ENCODE data around the gene DPT. TPM values are rescaled to one million over a fixed set of nuclear protein-coding genes. Genes with fewer than 3 reads are reported as not detected.
A peak's percentile ranks its signal among the peaks of the same experiment; 100 is the strongest.

The DPT gene
- 0.05 and 0.32 TPM in 2 replicates for polyA plus RNA-seq (2012; rRNA removed)
- 0.27 and 0.38 TPM in 2 replicates for polyA plus RNA-seq (2012; cell fraction: cytosol; rRNA removed)
- polyA plus RNA-seq (2012; cell fraction: nucleus; rRNA removed) = 0.08 and 0.16 TPM in 2 replicates

GRCh38 chr1:168728473-168729404 lies at the start of gene DPT:
TSS of gene DPT (minus strand) at chr1:168729206. CDS start at chr1:168729174, 32 bp downstream.
- H3K36me3 ChIP-seq (replicated peaks in 1 of 2; ENCODE audit: control insufficient read depth in 1 of 2, insufficient read depth in 2 of 2, low read length in 1 of 2) = no peaks in the 10 kb centered on the region
- H3K4me2 ChIP-seq = no peak within 1 kb of the TSS
- no peak within 1 kb of the TSS for H2AFZ ChIP-seq (ENCODE audit: low read depth)
- ChIA-PET POLR2A (interaction anchor here (0.9 kb wide), 1 partner anchor 377 kb away, joined by 3 read pairs; the partner anchor contains the start of gene ATP1B1), CTCF (interaction anchor here (1.9 kb wide), 1 partner anchor 8 kb away, joined by 5 read pairs; no protein-coding TSS in a partner anchor)
- no peak within 1 kb of the TSS for H3K9ac ChIP-seq
- H3K4me3 ChIP-seq (ENCODE audit: low read depth in 2 of 2, low read length in 1 of 2) = peak within 1 kb of the TSS in 1 of 2 experiments; percentile 18; a peak in 1 of 4 replicates
- H3F3A ChIP-seq (replicated peaks; ENCODE audit: insufficient read depth) = no peaks in the 10 kb centered on the region
- H3K79me2 ChIP-seq (ENCODE audit: insufficient read depth) = no peaks in the 10 kb centered on the region
- 71% methylated on average over 10 of the region's 14 CpGs for WGBS (ENCODE audit: low lambda C conversion rate)
- H4K20me1 ChIP-seq (ENCODE audit: insufficient read depth) = no peaks in the 10 kb centered on the region
- peaks cover 0 to 39% of the 10 kb centered on the region in 2 experiments; a peak in 2 of 4 replicates for H3K4me1 ChIP-seq (ENCODE audit: control insufficient read depth in 1 of 2, insufficient read depth in 2 of 2, low read depth in 1 of 2, low read length in 1 of 2)
- no peaks in the 10 kb centered on the region for H3K9me2 ChIP-seq
- peak; percentile 44 for DNase-seq
- H3K27ac ChIP-seq (ENCODE audit: low read depth in 2 of 2, low read length in 1 of 2) = peak within 1 kb of the TSS in 1 of 2 experiments; percentile 87; a peak in 2 of 4 replicates
- no peaks in the 10 kb centered on the region for H3K9me3 ChIP-seq
- no peaks in the 10 kb centered on the region for H3K27me3 ChIP-seq (ENCODE audit: insufficient read depth)
- no peak for TF ChIP-seq JUND (IDR thresholded peaks at IDR 0.05)
- no peak for TF ChIP-seq TEAD4 (IDR thresholded peaks at IDR 0.05; ENCODE audit: borderline replicate concordance, insufficient read depth)
- TF ChIP-seq GABPA (IDR thresholded peaks at IDR 0.05; ENCODE audit: low read depth) = no peak
- no peak for TF ChIP-seq USF2 (IDR thresholded peaks at IDR 0.05; ENCODE audit: borderline replicate concordance, low read depth, low read length)
- no peak for TF ChIP-seq IRF3 (IDR thresholded peaks at IDR 0.05; ENCODE audit: low read depth, low read length)
- TF ChIP-seq EP300 (IDR thresholded peaks at IDR 0.05; ENCODE audit: borderline replicate concordance in 1 of 2, low read depth in 1 of 2, low read length in 1 of 2) = no peak
- no peak for TF ChIP-seq FOXM1 (IDR thresholded peaks at IDR 0.05; ENCODE audit: low read depth)
- no peak for TF ChIP-seq USF1 (IDR thresholded peaks at IDR 0.05; ENCODE audit: borderline replicate concordance, low read depth)
- TF ChIP-seq PBX3 (IDR thresholded peaks at IDR 0.05) = no peak
- no peak for TF ChIP-seq FOXJ3 (CRISPR knock-in tag; IDR thresholded peaks at IDR 0.05)
- peak; percentile 93 for TF ChIP-seq TCF12 (IDR thresholded peaks at IDR 0.05)
- no peak for TF ChIP-seq REST (IDR thresholded peaks at IDR 0.05; ENCODE audit: low read depth, low read length)
- no peak for TF ChIP-seq MXI1 (IDR thresholded peaks at IDR 0.05; ENCODE audit: low read depth, low read length)
- TF ChIP-seq RFX5 (IDR thresholded peaks at IDR 0.05; ENCODE audit: low read length) = no peak
- TF ChIP-seq YY1 (IDR thresholded peaks at IDR 0.05; ENCODE audit: low read depth) = no peak
- TF ChIP-seq TAF1 (IDR thresholded peaks at IDR 0.05; ENCODE audit: borderline replicate concordance, low read depth, low read length) = no peak
- no peak for TF ChIP-seq SIN3A (IDR thresholded peaks at IDR 0.05; ENCODE audit: borderline replicate concordance, low read depth, low read length)
- TF ChIP-seq EZH2phosphoT487 (IDR thresholded peaks at IDR 0.05; ENCODE audit: borderline replicate concordance, low read depth) = no peak
- peak; percentile 25; the same call in 1 of the 2 replicates for TF ChIP-seq NFIC (IDR thresholded peaks at IDR 0.05; ENCODE audit: borderline replicate concordance)
- TF ChIP-seq FOSL2 (IDR thresholded peaks at IDR 0.05; ENCODE audit: borderline replicate concordance, low read depth) = no peak
- TF ChIP-seq RXRA (IDR thresholded peaks at IDR 0.05; ENCODE audit: borderline replicate concordance, low read depth) = no peak
- TF ChIP-seq CHD2 (IDR thresholded peaks at IDR 0.05; ENCODE audit: low read length, partially characterized antibody) = peak; percentile 45
- TF ChIP-seq SMC3 (IDR thresholded peaks at IDR 0.05; ENCODE audit: low read depth, low read length) = no peak
- no peak for TF ChIP-seq MEF2A (IDR thresholded peaks at IDR 0.05; ENCODE audit: borderline replicate concordance, low read depth)
- no peak for TF ChIP-seq NRF1 (IDR thresholded peaks at IDR 0.05; ENCODE audit: low read depth, low read length)

Measured in SK-N-SH (cell line).